GM06990 (cell line): ENCODE data around the gene HIP1.

Experiments
- DNase-seq: peaks from one replicate; pipeline ENCODE4 v3.0.0-alpha.2; 2011; ENCODE audit not compliant: insufficient read length; ENCODE audit errors: extremely low read depth
- H3K27me3 ChIP-seq: replicated peaks from 2 replicates; pipeline ENCODE4 v1.6.0; 2011; ENCODE audit warnings: low read length; ENCODE audit not compliant: control insufficient read depth, insufficient read depth
- H3K36me3 ChIP-seq: 2 replicates; pipeline ENCODE4 v1.5.1; 2011; ENCODE audit warnings: low read length; ENCODE audit not compliant: control insufficient read depth, insufficient read depth
- H3K4me3 ChIP-seq: replicated peaks from 2 replicates; pipeline ENCODE4 v1.5.1; 2011; ENCODE audit warnings: low read depth, mild to moderate bottlenecking, control low read depth, low read length
- CTCF ChIP-seq: IDR thresholded peaks from 2 replicates; pipeline ENCODE4 v1.5.1; 2011; ENCODE audit warnings: low read length, control low read depth, mild to moderate bottlenecking, inconsistent platforms; ENCODE audit not compliant: insufficient read depth, poor library complexity, severe bottlenecking

HIP1 gene

GRCh38 chr7:75716992-75717626 is 21.6 kb downstream of the HIP1 start:
- H3K36me3 ChIP-seq, result no peaks in the 10 kb centered on the region
- no peak overlapping the region for H3K4me3 ChIP-seq
- no peak for DNase-seq
- TF ChIP-seq CTCF, result no peak
- no peaks in the 10 kb centered on the region for H3K27me3 ChIP-seq

- no peak for TF ChIP-seq CTCF
- Histone ChIP-seq H3K27me3 (no peaks in the 10 kb centered on the region), H3K36me3 (no peaks in the 10 kb centered on the region), H3K4me3 (no peak overlapping the region)
- no peak for DNase-seq
These were observed 22.9 kb downstream of the HIP1 start for GRCh38 chr7:75715864-75716263.

GRCh38 chr7:75712517-75713361 is 26.0 kb downstream of the HIP1 start:
- no peaks in the 10 kb centered on the region for H3K36me3 ChIP-seq
- no peak for TF ChIP-seq CTCF
- no peak overlapping the region for H3K4me3 ChIP-seq
- no peaks in the 10 kb centered on the region for H3K27me3 ChIP-seq
- no peak for DNase-seq

- no peaks in the 10 kb centered on the region for H3K27me3 ChIP-seq
- H3K36me3 ChIP-seq, result no peaks in the 10 kb centered on the region
- H3K4me3 ChIP-seq, result no peak overlapping the region
- no peak for TF ChIP-seq CTCF
- DNase-seq, result no peak
These were observed 26.9 kb downstream of the HIP1 start for GRCh38 chr7:75711656-75712514.

GRCh38 chr7:75711076-75711475 is 27.7 kb downstream of the HIP1 start:
- no peak overlapping the region for H3K4me3 ChIP-seq
- no peaks in the 10 kb centered on the region for H3K27me3 ChIP-seq
- TF ChIP-seq CTCF, result no peak
- no peak for DNase-seq
- no peaks in the 10 kb centered on the region for H3K36me3 ChIP-seq
